WTC11 (cell line): ENCODE data around the gene ABTB2.

Experiments
- FOXJ3 ChIP-seq: sonication (generic); formaldehyde crosslinking; IDR thresholded peaks from 2 replicates; pipeline ENCODE4 v1.9.0; 2021; ENCODE audit warnings: missing genetic modification reagents, mild to moderate bottlenecking, borderline replicate concordance
- TF ChIP-seq, protein P1 (sequence below): fragments of 200-600 bp; IDR thresholded peaks from 2 replicates; pipeline ENCODE4 v1.8.0; 2022; ENCODE audit warnings: antibody characterized with exemption

DNA sequence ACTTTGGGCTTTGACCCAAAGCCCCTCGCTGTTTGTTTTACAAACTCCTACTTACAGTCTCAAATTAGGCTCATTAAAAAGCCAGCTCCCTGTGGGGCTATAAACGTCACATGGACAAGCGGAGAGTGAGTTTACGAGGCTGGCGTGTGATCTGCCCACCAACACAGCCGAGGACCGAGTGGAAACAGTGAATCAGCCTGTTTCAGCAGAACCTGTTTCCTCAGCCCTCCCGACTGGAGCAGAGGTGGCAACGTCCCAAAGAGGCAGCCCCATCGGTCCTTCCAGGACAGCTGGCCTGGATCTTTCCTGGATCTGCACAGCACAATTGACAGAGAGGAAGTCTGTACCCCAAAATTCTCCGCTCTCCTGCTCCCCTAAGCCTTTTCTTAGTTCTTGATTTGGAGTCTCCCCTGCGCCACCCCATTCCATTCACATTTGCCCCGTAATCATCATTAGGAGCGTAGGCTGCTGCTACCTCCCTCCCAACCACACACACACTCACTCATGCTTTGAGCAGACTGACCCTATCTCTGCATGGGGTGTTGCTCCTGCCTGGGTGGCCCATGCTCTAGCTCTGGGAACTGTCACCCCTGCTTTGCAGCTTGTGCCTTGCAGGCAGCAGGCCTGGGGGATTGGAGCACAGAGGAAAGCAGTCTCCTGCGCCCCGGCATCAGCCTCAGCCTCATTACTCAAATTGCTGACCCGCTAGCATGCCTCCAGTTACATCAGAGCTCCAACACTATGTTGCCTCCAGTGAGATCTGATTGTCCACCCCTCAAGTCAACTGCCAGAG, 134.6 kb downstream of the ABTB2 start:
- TF ChIP-seq, protein P1, sequence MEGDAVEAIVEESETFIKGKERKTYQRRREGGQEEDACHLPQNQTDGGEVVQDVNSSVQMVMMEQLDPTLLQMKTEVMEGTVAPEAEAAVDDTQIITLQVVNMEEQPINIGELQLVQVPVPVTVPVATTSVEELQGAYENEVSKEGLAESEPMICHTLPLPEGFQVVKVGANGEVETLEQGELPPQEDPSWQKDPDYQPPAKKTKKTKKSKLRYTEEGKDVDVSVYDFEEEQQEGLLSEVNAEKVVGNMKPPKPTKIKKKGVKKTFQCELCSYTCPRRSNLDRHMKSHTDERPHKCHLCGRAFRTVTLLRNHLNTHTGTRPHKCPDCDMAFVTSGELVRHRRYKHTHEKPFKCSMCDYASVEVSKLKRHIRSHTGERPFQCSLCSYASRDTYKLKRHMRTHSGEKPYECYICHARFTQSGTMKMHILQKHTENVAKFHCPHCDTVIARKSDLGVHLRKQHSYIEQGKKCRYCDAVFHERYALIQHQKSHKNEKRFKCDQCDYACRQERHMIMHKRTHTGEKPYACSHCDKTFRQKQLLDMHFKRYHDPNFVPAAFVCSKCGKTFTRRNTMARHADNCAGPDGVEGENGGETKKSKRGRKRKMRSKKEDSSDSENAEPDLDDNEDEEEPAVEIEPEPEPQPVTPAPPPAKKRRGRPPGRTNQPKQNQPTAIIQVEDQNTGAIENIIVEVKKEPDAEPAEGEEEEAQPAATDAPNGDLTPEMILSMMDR, result no peak
- no peak for TF ChIP-seq FOXJ3
